AG20443 (cell line): ENCODE results near the gene SPATS1.
A peak's percentile ranks its signal among the peaks of the same experiment; 100 is the strongest.

ENCODE experiments used
- DNase-seq: peaks from one replicate; pipeline ENCODE4 v3.0.0; 2012; ENCODE audit warnings: low spot score, mixed read lengths

The SPATS1 gene

GRCh38 chr6:44387346-44388134 is 45.1 kb downstream of the SPATS1 start, which contains the start of gene CDC5L:
CDC5L (plus strand) TSS chr6:44387706; CDS start chr6:44387824, 118 bp downstream.
- DNase-seq: peak; percentile 99

- no peak for DNase-seq
Measured at GRCh38 chr6:44388135-44388487, 45.7 kb downstream of the SPATS1 start.

- DNase-seq: no peak
Measured at GRCh38 chr6:44388887-44389286, 46.4 kb downstream of the SPATS1 start.

- no peak for DNase-seq
Measured at GRCh38 chr6:44390158-44390683, 47.8 kb downstream of the SPATS1 start.
